Mucosa of rectum (tissue), 2 donors: ENCODE measurements around the gene FZD4.

Source experiments
- H3K27ac ChIP-seq, 2 donors: one replicate each; pipeline ENCODE4 v1.7.0; 2013; ENCODE audit warnings: inconsistent platforms in 2 of 2, low read depth in 2 of 2, low read length in 2 of 2
- H3K27me3 ChIP-seq, 2 donors: one replicate each; pipeline ENCODE4 v1.7.0; 2013; ENCODE audit warnings: low read length in 2 of 2; ENCODE audit not compliant: control insufficient read depth in 2 of 2, insufficient read depth in 2 of 2
- H3K36me3 ChIP-seq, 2 donors: one replicate each; pipeline ENCODE4 v1.7.0; 2013; ENCODE audit warnings: low read length in 2 of 2; ENCODE audit not compliant: control insufficient read depth in 2 of 2, insufficient read depth in 2 of 2
- H3K4me1 ChIP-seq, 2 donors: one replicate each; pipeline ENCODE4 v1.7.0; 2013; ENCODE audit warnings: low read length in 2 of 2, mild to moderate bottlenecking in 1 of 2; ENCODE audit not compliant: control insufficient read depth in 2 of 2, insufficient read depth in 2 of 2
- H3K4me3 ChIP-seq, 2 donors: one replicate each; pipeline ENCODE4 v1.7.0; 2013; ENCODE audit warnings: low read length in 2 of 2
- H3K9ac ChIP-seq, 2 donors: one replicate each; pipeline ENCODE4 v1.7.0; 2013; ENCODE audit warnings: low read length in 2 of 2, low read depth in 1 of 2, mild to moderate bottlenecking in 1 of 2
- H3K9me3 ChIP-seq, 2 donors: one replicate each; pipeline ENCODE4 v1.7.0; 2013; ENCODE audit warnings: low read length in 2 of 2; ENCODE audit not compliant: control insufficient read depth in 2 of 2
- donor health status: healthy.
- donor health status: Normal muscosa, but diverticular disease.

The FZD4 gene

GRCh38 chr11:86990031-86990430, 34.8 kb upstream of the FZD4 start:
- Histone ChIP-seq H3K9ac (no peak overlapping the region), H3K4me1 (no peaks in the 10 kb centered on the region), H3K9me3 (no peaks in the 10 kb centered on the region), H3K4me3 (no peak overlapping the region), H3K27me3 (no peaks in the 10 kb centered on the region), H3K36me3 (no peaks in the 10 kb centered on the region), H3K27ac (no peak overlapping the region)

GRCh38 chr11:86988351-86988881, 33.2 kb upstream of the FZD4 start:
- H3K9ac ChIP-seq: no peak overlapping the region

GRCh38 chr11:86987679-86988078, 32.5 kb upstream of the FZD4 start:
- Histone ChIP-seq H3K9me3 (no peaks in the 10 kb centered on the region), H3K27me3 (no peaks in the 10 kb centered on the region), H3K9ac (no peak overlapping the region), H3K4me1 (no peaks in the 10 kb centered on the region), H3K4me3 (no peak overlapping the region), H3K27ac (no peak overlapping the region), H3K36me3 (no peaks in the 10 kb centered on the region)

More at GRCh38 chr11:86988351-86988881, 33.2 kb upstream of the FZD4 start:
- H3K36me3 ChIP-seq: no peaks in the 10 kb centered on the region
- H3K4me3 ChIP-seq: no peak overlapping the region
- H3K27ac ChIP-seq: no peak overlapping the region
- no peaks in the 10 kb centered on the region for H3K9me3 ChIP-seq
- H3K27me3 ChIP-seq: no peaks in the 10 kb centered on the region
- H3K4me1 ChIP-seq: no peaks in the 10 kb centered on the region

DNA sequence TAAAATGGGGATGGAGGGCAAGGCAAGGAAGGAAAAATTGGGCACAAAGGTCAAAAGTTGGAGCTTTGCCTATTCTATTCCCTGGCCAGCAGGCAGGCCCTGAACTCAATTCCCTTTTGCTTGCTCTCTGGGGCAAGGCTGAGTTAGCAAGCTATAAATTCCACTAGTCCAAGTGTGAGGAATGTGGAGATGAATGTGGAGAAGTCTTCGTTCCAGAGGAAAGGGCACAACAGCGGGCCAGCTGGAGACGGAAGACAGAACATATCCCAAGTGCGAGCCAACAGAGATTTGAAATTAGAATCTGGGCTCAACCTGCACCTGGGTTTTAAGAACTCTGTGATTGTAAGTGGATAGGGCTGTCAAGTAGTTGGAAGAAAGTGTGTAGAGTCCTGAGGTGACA, 29.5 kb upstream of the FZD4 start:
- Histone ChIP-seq H3K9ac (no peak overlapping the region), H3K9me3 (no peaks in the 10 kb centered on the region), H3K4me1 (no peaks in the 10 kb centered on the region), H3K27me3 (no peaks in the 10 kb centered on the region), H3K36me3 (no peaks in the 10 kb centered on the region), H3K4me3 (no peak overlapping the region), H3K27ac (no peak overlapping the region)

GRCh38 chr11:86983021-86983488, 27.9 kb upstream of the FZD4 start:
- no peaks in the 10 kb centered on the region for H3K27me3 ChIP-seq
- H3K27ac ChIP-seq: no peak overlapping the region
- no peaks in the 10 kb centered on the region for H3K9me3 ChIP-seq
- no peak overlapping the region for H3K9ac ChIP-seq
- H3K4me1 ChIP-seq: no peaks in the 10 kb centered on the region
- no peaks in the 10 kb centered on the region for H3K36me3 ChIP-seq
- no peak overlapping the region for H3K4me3 ChIP-seq

GRCh38 chr11:86981777-86982540, 26.8 kb upstream of the FZD4 start:
- Histone ChIP-seq H3K36me3 (no peaks in the 10 kb centered on the region), H3K4me3 (no peak overlapping the region), H3K27ac (no peak overlapping the region), H3K9me3 (no peaks in the 10 kb centered on the region), H3K9ac (no peak overlapping the region), H3K4me1 (no peaks in the 10 kb centered on the region), H3K27me3 (no peaks in the 10 kb centered on the region)

GRCh38 chr11:86980086-86980796, 25.0 kb upstream of the FZD4 start:
- no peaks in the 10 kb centered on the region for H3K27me3 ChIP-seq
- H3K27ac ChIP-seq: no peak overlapping the region
- no peak overlapping the region for H3K4me3 ChIP-seq
- no peak overlapping the region for H3K9ac ChIP-seq
- H3K36me3 ChIP-seq: no peaks in the 10 kb centered on the region
- no peaks in the 10 kb centered on the region for H3K9me3 ChIP-seq
- H3K4me1 ChIP-seq: no peaks in the 10 kb centered on the region

DNA sequence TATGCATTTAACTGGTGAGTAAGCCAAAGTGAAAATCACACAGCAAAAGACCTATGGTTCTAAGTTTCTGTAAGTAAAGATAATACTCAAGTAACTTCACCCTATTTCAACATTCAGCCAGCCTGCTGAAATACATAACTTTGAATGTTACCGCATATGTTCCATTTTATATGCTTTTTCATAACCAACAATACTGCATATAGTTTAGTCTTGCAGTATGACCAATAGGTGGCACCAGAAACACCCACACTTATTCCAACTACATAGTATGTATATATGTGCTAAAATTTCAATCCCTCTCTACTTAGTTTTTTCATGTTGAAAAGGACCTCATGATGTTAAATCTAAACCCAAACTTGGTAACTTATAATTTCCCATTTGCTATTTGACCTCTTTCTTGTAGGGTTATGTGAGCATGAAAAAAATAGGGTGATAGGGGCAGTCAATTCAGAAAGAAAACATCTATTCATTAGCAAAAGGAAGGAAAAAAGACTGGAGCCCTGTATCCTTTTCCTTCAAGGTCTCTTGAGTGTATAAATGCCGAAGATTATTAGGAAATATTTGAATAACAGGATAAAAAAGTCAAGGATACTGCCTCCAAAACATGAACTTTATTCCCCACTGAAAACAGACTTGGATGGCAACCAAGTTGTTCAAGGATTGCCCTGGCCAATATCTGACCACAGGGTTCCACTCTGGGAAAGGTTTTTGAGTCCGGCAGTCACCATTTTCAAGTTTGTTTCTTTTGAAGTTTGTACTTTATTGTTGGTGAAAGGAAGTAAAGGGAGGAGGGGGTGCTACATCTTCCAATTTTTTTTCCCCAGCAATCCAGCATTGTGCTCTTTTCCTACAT, 23.8 kb upstream of the FZD4 start:
- Histone ChIP-seq H3K9ac (no peak overlapping the region), H3K27me3 (no peaks in the 10 kb centered on the region), H3K27ac (no peak overlapping the region)

DNA sequence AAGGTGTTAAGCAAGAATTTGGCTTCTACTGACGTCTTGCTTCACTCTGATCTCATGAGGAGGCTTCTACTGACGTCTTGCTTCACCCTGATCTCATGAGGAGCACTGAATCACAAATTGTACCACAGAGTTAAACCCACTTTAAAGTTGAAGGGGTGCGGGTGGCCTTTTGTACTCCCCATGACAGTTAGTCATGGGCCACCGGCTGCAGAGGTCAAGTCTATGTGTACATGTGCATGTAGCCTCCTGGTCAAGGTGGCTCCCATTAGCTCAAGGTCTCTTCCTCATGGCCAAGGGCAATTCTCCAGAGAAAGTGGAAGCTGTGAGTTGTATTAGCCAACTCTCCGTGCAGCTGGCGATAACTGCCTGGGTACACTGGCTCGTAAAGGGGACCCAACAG, 23.1 kb upstream of the FZD4 start:
- Histone ChIP-seq H3K9ac (no peak overlapping the region), H3K36me3 (no peaks in the 10 kb centered on the region), H3K9me3 (no peaks in the 10 kb centered on the region), H3K27me3 (no peaks in the 10 kb centered on the region), H3K4me3 (no peak overlapping the region), H3K4me1 (no peaks in the 10 kb centered on the region), H3K27ac (no peak overlapping the region)

More for the DNA sequence above, 23.8 kb upstream of the FZD4 start:
- H3K36me3 ChIP-seq: no peaks in the 10 kb centered on the region
- H3K4me1 ChIP-seq: no peaks in the 10 kb centered on the region
- no peaks in the 10 kb centered on the region for H3K9me3 ChIP-seq
- H3K4me3 ChIP-seq: no peak overlapping the region
